RCC 7860 (cell line): ENCODE measurements around the gene ARFGEF2.
"Not testable (repeated sequence)": the region's sequence is repeated elsewhere in the genome, so short reads cannot be mapped to it uniquely, and the experiment has no call there.

Experiments used
- DNase-seq: peaks from one replicate; pipeline ENCODE4 v3.0.0-alpha.2; 2015; ENCODE audit warnings: low spot score
- FAIRE-seq: peaks from 2 replicates; lab custom pipeline; 2012; peaks lifted over from hg19 to GRCh38; lab: Jason Lieb, UNC

ARFGEF2 gene

DNA sequence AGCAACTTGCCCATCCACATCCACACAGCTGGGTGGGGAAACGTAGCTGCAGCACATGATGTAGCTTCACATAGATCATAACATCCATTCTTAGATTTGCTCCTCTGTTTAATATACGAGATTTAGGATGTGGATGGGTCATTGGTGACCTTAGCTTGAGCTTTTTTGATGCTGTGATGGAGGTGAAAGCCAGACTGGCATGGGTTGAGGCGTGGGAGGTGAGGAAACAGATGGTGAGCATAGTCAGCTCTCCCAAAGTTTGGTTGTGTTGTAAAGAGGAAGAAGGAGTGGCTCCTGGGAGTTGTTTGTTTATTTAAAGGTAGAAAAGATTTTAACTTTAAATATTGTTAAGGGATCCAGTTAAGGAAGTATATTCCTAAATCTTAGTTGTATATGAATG is 5.3 kb downstream of the ARFGEF2 start:
- no peak for FAIRE-seq
- no peak for DNase-seq

DNA sequence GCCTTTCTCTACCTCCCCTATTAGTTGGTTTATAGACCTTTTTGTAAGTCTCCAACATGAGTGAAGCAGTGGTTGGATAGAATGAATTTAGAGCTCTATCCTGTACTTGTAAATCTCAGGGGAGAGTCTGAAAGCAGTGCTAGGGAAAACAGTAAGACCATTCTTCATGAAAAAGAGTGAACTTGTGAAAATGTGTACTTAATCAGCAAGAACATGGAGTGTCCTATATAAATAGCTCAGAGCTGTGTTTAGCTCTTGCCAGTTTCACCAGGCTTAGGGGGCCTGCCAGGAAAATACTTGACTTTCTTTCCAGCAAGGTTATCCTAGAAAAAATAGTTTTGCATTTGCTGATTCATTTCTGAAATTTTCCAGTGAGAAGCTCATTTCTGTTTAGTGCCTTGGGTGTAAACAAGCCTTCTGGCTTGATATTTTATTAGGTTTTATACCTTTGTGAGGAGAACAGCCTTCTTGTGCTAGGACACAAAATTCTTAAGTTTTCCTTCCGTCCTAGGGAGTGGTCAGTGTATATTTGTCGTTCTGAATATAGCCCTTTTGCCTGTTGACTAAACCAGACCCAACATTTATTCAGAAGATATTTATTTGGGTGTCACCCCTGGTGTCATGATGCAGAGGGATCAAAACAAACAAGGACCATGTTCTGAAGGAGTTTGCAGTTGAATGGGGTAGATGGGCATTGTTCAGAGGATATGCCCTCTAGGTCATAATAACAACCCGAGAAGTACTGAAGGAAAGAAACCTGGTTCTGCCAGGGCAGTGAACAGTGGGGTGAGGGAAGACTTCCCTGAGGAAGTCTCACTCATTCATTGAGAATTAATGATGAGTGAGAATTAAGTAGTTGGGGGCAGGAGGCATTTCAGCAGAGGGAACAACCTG is 7.6 kb downstream of the ARFGEF2 start:
- no peak for DNase-seq
- no peak for FAIRE-seq

DNA sequence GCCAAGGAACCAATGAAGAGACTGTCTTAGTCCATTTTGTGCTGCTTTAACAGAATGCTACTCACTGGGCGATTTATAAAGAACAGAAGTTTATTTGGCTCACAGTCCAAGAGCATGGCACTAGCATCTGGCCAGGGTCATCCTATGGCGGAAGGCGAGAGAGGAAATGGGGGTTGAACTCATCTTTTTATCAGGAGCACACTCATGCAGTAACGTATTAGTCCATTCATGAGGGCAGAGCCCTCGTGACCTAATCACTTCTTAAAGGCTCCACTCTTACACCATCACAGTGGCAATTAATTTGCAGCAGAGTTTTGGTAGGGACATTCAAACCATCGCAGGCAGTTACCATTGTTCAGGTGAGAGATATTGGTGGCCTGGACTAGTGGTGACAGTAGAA is 8.5 kb downstream of the ARFGEF2 start:
- FAIRE-seq (no peak), DNase-seq (no peak)

GRCh38 chr20:48930878-48931277 is 9.4 kb downstream of the ARFGEF2 start:
- FAIRE-seq (no peak), DNase-seq (no peak)

- DNase-seq: no peak
- no peak for FAIRE-seq
Measured at GRCh38 chr20:48931527-48932374, 10.2 kb downstream of the ARFGEF2 start.

DNA sequence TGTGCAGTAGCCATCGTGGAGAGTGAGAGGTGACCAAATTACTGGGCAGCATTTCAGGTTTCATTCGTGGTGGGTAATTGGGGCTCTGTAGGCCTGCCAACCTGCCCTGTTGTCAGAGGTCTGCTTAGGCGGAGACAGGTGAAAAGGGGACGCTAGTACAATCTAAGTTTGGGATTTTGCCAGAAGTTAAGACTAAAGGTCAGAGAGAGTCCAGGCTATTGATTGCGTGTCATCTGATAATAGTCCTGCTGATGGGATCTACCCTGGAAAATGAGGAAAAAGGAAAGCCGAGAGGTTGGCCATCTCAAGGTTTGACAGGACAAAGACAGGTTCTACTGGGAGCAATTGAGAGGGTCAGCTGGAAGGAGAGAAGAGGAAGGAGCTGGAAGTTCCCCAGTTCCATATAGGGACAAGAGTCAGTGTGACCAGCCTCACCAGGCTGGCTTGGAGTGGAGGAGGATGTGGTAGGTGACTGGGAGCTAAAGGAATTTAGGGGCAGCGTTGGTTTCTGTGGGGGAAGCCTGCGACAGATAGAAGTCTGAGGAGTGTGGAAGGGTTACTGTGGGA is 10.9 kb downstream of the ARFGEF2 start:
- FAIRE-seq (peak; percentile 76), DNase-seq (peak; percentile 90)

DNA sequence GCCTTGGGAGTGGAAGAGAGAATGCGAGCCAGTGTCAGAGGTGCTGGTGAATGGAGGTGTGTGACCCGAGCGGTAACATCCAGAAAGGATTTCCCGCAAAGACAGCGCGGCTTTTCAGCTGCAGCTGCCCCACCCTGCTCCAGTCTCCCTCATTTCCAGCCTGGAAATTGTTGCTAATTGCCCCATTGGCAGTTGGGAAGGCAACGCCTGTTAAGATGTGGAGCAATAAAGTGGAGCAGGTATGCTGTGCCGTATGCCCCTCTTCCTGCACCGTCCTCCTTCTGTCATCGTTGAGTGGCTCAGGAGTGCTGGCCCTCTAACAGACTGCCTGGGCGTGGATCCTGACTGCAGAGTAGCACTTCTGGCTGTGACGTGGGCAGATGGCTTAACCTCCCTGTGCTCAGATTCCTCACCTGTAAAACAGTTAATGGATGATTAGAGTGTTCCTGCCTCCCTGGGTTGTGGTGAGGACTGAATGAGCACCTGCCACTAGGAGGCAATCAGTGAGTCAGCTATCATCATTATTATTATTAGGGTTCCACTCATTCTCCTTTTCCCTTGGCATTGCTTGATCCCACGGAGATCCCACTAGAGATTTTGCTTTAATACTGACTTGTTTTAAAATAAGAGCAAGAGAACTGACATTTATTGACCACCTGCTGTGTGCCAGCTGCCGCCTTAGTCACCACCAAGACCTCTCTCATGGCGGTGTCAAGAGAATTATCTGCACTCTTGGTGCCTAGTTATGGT is 11.7 kb downstream of the ARFGEF2 start:
- no peak for FAIRE-seq
- DNase-seq: peak; percentile 51

- not testable (repeated sequence) for FAIRE-seq, DNase-seq
Measured at GRCh38 chr20:48934273-48934877, 12.9 kb downstream of the ARFGEF2 start.

DNA sequence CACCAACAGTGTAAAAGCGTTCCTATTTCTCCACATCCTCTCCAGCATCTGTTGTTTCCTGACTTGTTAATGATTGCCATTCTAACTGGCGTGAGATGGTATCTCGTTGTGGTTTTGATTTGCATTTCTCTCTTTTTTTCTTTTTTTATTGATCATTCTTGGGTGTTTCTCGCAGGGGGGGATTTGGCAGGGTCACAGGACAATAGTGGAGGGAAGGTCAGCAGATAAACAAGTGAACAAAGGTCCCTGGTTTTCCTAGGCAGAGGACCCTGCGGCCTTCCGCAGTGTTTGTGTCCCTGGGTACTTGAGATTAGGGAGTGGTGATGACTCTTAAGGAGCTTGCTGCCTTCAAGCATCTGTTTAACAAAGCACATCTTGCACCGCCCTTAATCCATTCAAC is 13.5 kb downstream of the ARFGEF2 start:
- not testable (repeated sequence) for FAIRE-seq, DNase-seq

GRCh38 chr20:48936178-48936577 is 14.7 kb downstream of the ARFGEF2 start:
- not testable (repeated sequence) for FAIRE-seq

DNA sequence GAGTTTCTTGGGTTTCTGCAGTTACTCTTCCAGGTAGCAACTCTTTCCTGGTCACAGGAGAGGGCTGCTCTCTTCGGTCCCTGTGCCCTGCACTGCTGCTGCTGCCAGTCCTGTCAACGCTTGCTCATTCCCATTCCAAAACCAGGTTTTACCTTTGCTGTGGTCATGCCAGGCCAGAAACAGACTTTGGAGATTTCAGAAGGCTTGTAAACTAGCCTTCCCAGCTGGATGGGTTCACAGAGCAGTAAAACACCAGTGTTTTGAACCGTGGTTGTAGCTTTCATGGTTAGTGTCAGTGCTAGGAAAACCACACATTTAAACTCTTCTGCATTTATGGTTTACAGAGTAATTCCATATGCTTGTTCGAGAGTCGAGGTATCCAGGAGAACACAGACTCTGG is 16.2 kb downstream of the ARFGEF2 start:
- FAIRE-seq (no peak), DNase-seq (no peak)

More at GRCh38 chr20:48936178-48936577, 14.7 kb downstream of the ARFGEF2 start:
- DNase-seq: not testable (repeated sequence)

- no peak for DNase-seq
- no peak for FAIRE-seq
Measured at GRCh38 chr20:48938670-48939069, 17.2 kb downstream of the ARFGEF2 start.

DNA sequence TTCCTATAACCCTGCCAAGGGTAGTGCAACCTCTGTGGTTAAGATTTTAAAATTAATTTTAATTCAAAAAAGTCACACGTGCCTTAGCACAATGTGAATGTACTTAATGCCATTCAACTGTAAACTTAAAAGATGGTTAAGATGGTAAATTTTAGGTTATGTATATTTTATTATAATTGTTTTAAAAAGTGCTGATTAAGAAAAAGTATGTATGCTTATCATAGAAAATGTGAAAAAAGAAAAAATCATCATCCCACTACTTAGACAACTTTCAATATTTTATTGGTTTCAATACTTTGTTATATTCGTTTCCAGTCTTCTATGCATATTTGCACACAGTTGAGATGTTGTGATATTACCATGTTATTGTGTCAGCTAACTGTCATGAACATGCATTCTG is 18.7 kb downstream of the ARFGEF2 start:
- FAIRE-seq (peak; percentile 35), DNase-seq (no peak)

DNA sequence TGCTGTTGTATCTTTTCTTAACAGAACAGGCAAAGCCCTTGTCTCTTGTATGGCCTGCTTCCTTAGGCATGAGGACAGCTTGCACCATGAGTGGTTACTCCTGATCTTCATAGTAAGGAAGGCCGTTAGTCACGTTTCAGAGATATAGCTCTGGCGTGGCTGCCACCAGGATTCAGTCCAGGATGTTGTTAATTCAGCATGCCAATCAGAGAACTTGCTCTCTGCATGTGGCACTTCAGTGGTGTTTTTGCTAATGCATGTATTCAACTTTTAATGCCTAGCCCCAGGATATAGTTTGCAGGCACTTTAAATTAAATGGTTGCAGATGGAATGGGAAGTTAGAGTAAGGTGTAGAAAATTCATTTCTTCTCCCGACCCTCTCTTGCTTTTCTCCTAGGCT is 20.0 kb downstream of the ARFGEF2 start:
- FAIRE-seq (no peak), DNase-seq (no peak)

DNA sequence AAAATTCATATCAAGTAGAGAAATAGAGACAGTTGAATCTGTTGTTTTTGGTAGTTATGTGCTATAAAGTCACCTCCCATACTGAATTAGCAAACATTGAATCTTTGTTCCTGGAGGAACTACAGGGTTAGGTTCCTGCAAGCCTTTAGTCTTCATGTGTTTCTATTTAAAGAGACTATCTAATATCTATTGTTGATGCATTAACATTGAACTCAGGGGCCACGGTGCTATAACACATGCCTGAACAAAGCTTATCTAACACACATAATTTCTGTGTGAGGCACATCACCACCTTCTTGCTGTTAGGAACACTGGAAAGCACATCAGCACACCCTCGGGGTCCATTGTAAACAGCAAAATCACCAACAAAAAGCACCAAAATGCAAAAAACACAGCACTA is 21.2 kb downstream of the ARFGEF2 start:
- DNase-seq: no peak
- FAIRE-seq: no peak

DNA sequence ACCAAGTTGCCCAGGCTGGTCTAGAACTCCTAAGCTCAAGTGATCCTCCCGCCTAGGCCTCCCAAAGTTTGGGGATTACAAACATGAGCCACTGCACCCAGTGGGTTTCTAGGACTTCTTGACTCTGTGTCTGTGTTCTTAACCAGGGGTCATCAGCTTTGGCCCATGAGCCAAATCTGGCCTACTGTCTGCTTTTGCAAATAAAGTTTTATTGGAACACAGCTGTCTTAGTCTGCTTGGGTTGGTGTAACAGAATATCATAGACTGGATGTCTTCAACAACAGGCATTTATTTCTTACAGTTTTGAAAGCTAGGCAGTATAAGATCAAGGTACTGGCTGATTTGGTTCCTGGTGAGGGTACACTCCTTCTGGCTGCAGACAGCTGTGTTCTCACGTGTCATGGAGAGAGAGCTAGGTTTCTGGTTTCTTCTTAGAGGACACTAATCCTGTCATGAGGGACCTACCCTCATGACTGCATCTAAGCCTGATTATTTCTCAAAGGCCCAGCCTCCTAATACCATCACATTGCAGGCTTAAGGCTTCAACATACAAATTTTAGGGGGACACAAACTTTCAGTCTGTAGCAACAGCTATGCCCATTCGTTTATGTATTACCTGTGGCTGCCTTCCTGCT is 23.3 kb downstream of the ARFGEF2 start:
- DNase-seq (no peak), FAIRE-seq (no peak)

DNA sequence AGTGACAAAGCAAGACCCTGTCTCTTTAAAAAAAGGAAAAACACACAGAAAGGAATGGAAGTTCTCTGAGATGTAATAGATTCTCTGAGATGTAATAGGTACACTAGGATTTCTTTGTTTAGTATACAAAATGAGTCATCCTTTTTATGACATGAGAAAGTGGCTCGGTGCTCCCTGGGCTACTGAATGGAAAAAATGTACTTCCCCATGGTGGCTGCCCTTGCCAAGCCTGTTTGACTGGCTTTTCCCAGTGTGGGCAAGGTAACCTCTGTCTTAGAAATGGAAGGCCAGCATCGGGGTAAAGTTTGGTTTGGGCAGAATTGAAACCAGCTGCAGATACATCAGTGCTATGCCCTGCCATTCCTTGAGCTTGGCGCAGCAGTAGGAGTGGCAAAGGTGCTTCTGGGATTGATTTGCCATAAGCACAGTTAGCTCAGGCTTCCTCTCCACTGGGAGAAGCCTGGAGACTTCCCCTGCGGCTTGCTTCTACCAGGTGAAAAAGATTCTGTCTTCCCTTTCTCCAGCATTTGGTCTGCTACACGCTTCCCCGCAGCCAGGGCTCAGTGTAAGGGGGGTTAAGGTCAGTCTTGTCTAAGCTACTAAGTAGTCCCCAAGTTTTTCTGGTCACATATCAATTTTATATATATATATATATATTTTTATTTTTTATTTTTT is 24.5 kb downstream of the ARFGEF2 start:
- DNase-seq (no peak), FAIRE-seq (no peak)

DNA sequence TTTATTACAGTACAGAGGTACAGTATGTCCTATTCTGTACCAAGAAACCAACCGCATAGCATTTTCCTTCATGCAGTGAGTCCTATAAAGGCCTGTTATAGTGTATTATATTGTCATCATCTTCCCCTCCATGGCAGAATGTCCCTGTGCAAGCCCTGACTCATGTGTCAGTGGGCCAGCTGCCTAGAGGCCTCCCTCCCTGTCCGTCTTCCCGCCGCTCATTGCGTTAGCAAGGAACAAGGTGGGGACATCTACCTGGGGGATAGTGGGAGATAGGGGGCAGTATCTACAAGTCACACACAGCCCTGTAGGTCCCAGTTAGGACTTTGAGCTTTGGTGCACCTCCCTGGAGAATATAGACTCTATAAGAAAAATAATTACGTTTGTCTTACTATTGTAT is 27.1 kb downstream of the ARFGEF2 start:
- FAIRE-seq (no peak), DNase-seq (no peak)
